OCI-LY1 (cell line): ENCODE data around the gene ITIH1.

Experiments used
- H2AFZ ChIP-seq: fragments of 200-600 bp; sonication (generic), shearing (Covaris generic); 2 replicates; pipeline ENCODE4 v1.6.0; 2014; ENCODE audit warnings: antibody characterized with exemption, mild to moderate bottlenecking, low read length
- H3F3A ChIP-seq: fragments of 200-600 bp; sonication (generic), shearing (Covaris generic); 2 replicates; pipeline ENCODE4 v1.6.0; 2014; ENCODE audit warnings: mild to moderate bottlenecking, antibody characterized with exemption, low read length, moderate library complexity; ENCODE audit not compliant: insufficient read depth
- H3K27ac ChIP-seq: fragments of 200-600 bp; sonication (generic); 2 replicates; pipeline ENCODE4 v1.5.1; 2014; ENCODE audit warnings: low read length, mixed run types, mild to moderate bottlenecking, low read depth; ENCODE audit not compliant: poor library complexity, severe bottlenecking
- H3K27me3 ChIP-seq: fragments of 200-600 bp; sonication (generic); 2 replicates; pipeline ENCODE4 v1.6.0; 2014; ENCODE audit warnings: antibody characterized with exemption, mild to moderate bottlenecking, low read length, moderate library complexity; ENCODE audit not compliant: insufficient read depth
- H3K36me3 ChIP-seq: fragments of 200-600 bp; sonication (generic); 2 replicates; pipeline ENCODE4 v1.6.1; 2014; ENCODE audit warnings: mild to moderate bottlenecking, antibody characterized with exemption, low read length, moderate library complexity, mixed read lengths; ENCODE audit not compliant: insufficient read depth
- H3K4me1 ChIP-seq: fragments of 200-600 bp; sonication (generic); 2 replicates; pipeline ENCODE4 v1.5.1; 2014; ENCODE audit warnings: mild to moderate bottlenecking, low read length, moderate library complexity; ENCODE audit not compliant: insufficient read depth, severe bottlenecking
- H3K4me2 ChIP-seq: fragments of 200-600 bp; sonication (generic), shearing (Covaris generic); 2 replicates; pipeline ENCODE4 v1.6.1; 2014; ENCODE audit warnings: low read length
- H3K4me3 ChIP-seq: fragments of 200-600 bp; sonication (generic); 2 replicates; pipeline ENCODE4 v1.5.1; 2014; ENCODE audit warnings: low read length, low read depth, mild to moderate bottlenecking, mixed read lengths; ENCODE audit not compliant: poor library complexity, severe bottlenecking
- H3K79me2 ChIP-seq: fragments of 200-600 bp; shearing (Covaris generic); 2 replicates; pipeline ENCODE4 v1.6.1; 2016; ENCODE audit warnings: mixed run types, low read length, mixed read lengths; ENCODE audit not compliant: insufficient read depth
- H3K9ac ChIP-seq: fragments of 200-600 bp; sonication (generic), shearing (Covaris generic); 2 replicates; pipeline ENCODE4 v1.6.1; 2014; ENCODE audit warnings: mild to moderate bottlenecking, low read length, mixed read lengths
- H3K9me2 ChIP-seq: fragments of 200-600 bp; sonication (generic), shearing (Covaris generic); 2 replicates; pipeline ENCODE4 v1.6.1; 2014; ENCODE audit warnings: low read depth, mild to moderate bottlenecking, low read length, mixed read lengths
- H3K9me3 ChIP-seq: fragments of 200-600 bp; shearing (Covaris generic); 2 replicates; pipeline ENCODE4 v1.6.1; 2014; ENCODE audit warnings: low read length, mixed read lengths
- H4K20me1 ChIP-seq: fragments of 200-600 bp; sonication (generic), shearing (Covaris generic); 2 replicates; pipeline ENCODE4 v1.6.0; 2016; ENCODE audit warnings: mild to moderate bottlenecking, low read length; ENCODE audit not compliant: insufficient read depth
- CTCF ChIP-seq: fragments of 200-600 bp; sonication (generic), shearing (Covaris generic); IDR thresholded peaks from 2 replicates; pipeline ENCODE4 v1.5.1; 2017; ENCODE audit warnings: mild to moderate bottlenecking, antibody characterized with exemption, low read length, moderate library complexity, mixed read lengths
- EZH2 ChIP-seq: fragments of 200-600 bp; sonication (generic), shearing (Covaris generic); IDR thresholded peaks from 2 replicates; pipeline ENCODE4 v1.8.0; 2017; ENCODE audit warnings: borderline replicate concordance, mixed run types, mild to moderate bottlenecking, antibody characterized with exemption, low read length, moderate library complexity, mixed read lengths

ITIH1 gene

GRCh38 chr3:52839268-52839575 lies 61.8 kb downstream of the ITIH1 start:
- no peak overlapping the region for H2AFZ ChIP-seq
- no peaks in the 10 kb centered on the region for H3K79me2 ChIP-seq
- TF ChIP-seq EZH2, result no peak
- TF ChIP-seq CTCF, result no peak
- no peaks in the 10 kb centered on the region for H3K4me1 ChIP-seq
- peaks cover 10% of the 10 kb centered on the region; the same call in 1 of the 2 replicates for H3K36me3 ChIP-seq
- no peaks in the 10 kb centered on the region for H3K27me3 ChIP-seq
- no peak overlapping the region for H3K4me3 ChIP-seq
- no peaks in the 10 kb centered on the region for H3K9me3 ChIP-seq
- H4K20me1 ChIP-seq, result no peaks in the 10 kb centered on the region
- no peak overlapping the region for H3K9ac ChIP-seq
- H3K4me2 ChIP-seq, result no peak overlapping the region
- H3F3A ChIP-seq, result no peaks in the 10 kb centered on the region
- no peak overlapping the region for H3K27ac ChIP-seq
- H3K9me2 ChIP-seq, result no peaks in the 10 kb centered on the region

GRCh38 chr3:52839892-52840545 lies 62.6 kb downstream of the ITIH1 start:
- Histone ChIP-seq H3K27me3 (no peaks in the 10 kb centered on the region), H2AFZ (no peak overlapping the region), H3K9me2 (no peaks in the 10 kb centered on the region), H3F3A (no peaks in the 10 kb centered on the region), H3K9ac (no peak overlapping the region), H3K9me3 (no peaks in the 10 kb centered on the region), H3K4me3 (no peak overlapping the region), H3K27ac (no peak overlapping the region), H3K79me2 (no peaks in the 10 kb centered on the region), H3K4me2 (no peak overlapping the region), H3K4me1 (no peaks in the 10 kb centered on the region), H3K36me3 (peaks cover 13% of the 10 kb centered on the region; the same call in 1 of the 2 replicates), H4K20me1 (no peaks in the 10 kb centered on the region)
- TF ChIP-seq CTCF (no peak), EZH2 (no peak)

GRCh38 chr3:52841211-52841980 lies 64.0 kb downstream of the ITIH1 start:
- TF ChIP-seq EZH2 (no peak), CTCF (no peak)
- no peak overlapping the region for H3K4me2 ChIP-seq

More at GRCh38 chr3:52841211-52841980, 64.0 kb downstream of the ITIH1 start:
- H3K4me1 ChIP-seq, result no peaks in the 10 kb centered on the region
- no peaks in the 10 kb centered on the region for H3K9me3 ChIP-seq
- H2AFZ ChIP-seq, result no peak overlapping the region
- no peak overlapping the region for H3K4me3 ChIP-seq
- H3K27ac ChIP-seq, result no peak overlapping the region
- no peaks in the 10 kb centered on the region for H3K9me2 ChIP-seq
- H3F3A ChIP-seq, result no peaks in the 10 kb centered on the region
- H3K36me3 ChIP-seq, result peaks cover 13% of the 10 kb centered on the region; the same call in 1 of the 2 replicates
- no peaks in the 10 kb centered on the region for H3K79me2 ChIP-seq
- no peaks in the 10 kb centered on the region for H3K27me3 ChIP-seq
- H3K9ac ChIP-seq, result no peak overlapping the region
- H4K20me1 ChIP-seq, result no peaks in the 10 kb centered on the region
